HG03558 (cell line): ENCODE data around the gene ARHGAP22.

Experiments used
- ATAC-seq: cut with Tn5 transposase; IDR thresholded peaks from one replicate; pipeline ENCODE4 v1.9.1; 2021; ENCODE audit warnings: moderate number of reproducible peaks; ENCODE audit not compliant: unreplicated experiment; ENCODE audit errors: extremely low read depth

ARHGAP22 gene

GRCh38 chr10:48536916-48537890 lies 67.7 kb downstream of the ARHGAP22 start:
- no peak for ATAC-seq

- ATAC-seq = no peak
Observed at GRCh38 chr10:48536156-48536500, 68.7 kb downstream of the ARHGAP22 start.

GRCh38 chr10:48535416-48536155 lies 69.3 kb downstream of the ARHGAP22 start:
- no peak for ATAC-seq

GRCh38 chr10:48533951-48534720 lies 70.7 kb downstream of the ARHGAP22 start:
- ATAC-seq = no peak

- no peak for ATAC-seq
Observed at GRCh38 chr10:48533540-48533939, 71.3 kb downstream of the ARHGAP22 start.

- no peak for ATAC-seq
Observed at GRCh38 chr10:48531486-48531885, 73.4 kb downstream of the ARHGAP22 start.

- ATAC-seq = no peak
Observed at GRCh38 chr10:48529331-48529730, 75.5 kb downstream of the ARHGAP22 start.

- ATAC-seq = no peak
Observed at GRCh38 chr10:48527756-48528155, 77.1 kb downstream of the ARHGAP22 start.

GRCh38 chr10:48526846-48527505 lies 77.9 kb downstream of the ARHGAP22 start:
- no peak for ATAC-seq

- no peak for ATAC-seq
Observed at GRCh38 chr10:48526011-48526821, 78.7 kb downstream of the ARHGAP22 start.

- ATAC-seq = no peak
Observed at GRCh38 chr10:48525113-48525512, 79.8 kb downstream of the ARHGAP22 start.

- no peak for ATAC-seq
Observed at GRCh38 chr10:48523820-48524758, 80.8 kb downstream of the ARHGAP22 start.

GRCh38 chr10:48523212-48523819 lies 81.6 kb downstream of the ARHGAP22 start:
- ATAC-seq = no peak

- ATAC-seq = no peak
Observed at GRCh38 chr10:48522011-48522765, 82.7 kb downstream of the ARHGAP22 start.

GRCh38 chr10:48520594-48520993 lies 84.3 kb downstream of the ARHGAP22 start:
- no peak for ATAC-seq

GRCh38 chr10:48520184-48520506 lies 84.7 kb downstream of the ARHGAP22 start:
- ATAC-seq = no peak

GRCh38 chr10:48519481-48520183 lies 85.2 kb downstream of the ARHGAP22 start:
- no peak for ATAC-seq
